B cell (primary cell): Measurements from ENCODE around the gene UBA5. TPM values are rescaled to one million over a fixed set of nuclear protein-coding genes. Genes with fewer than 3 reads are reported as not detected.

ENCODE experiments used
- ATAC-seq: fragments of 200-7000 bp; cut with Tn5 transposase; one replicate; pipeline ENCODE4 v1.10.0; 2021; ENCODE audit warnings: low read depth, mild to moderate bottlenecking, moderate number of reproducible peaks, moderate library complexity
- CTCF ChIA-PET: fragments of 350-600 bp; sonication (Branson Sonifier 250); formaldehyde crosslinking; loops from one replicate; lab custom pipeline; 2021; ENCODE audit warnings: antibody characterized with exemption, inconsistent platforms; lab: Charles Lee
- POLR2A ChIA-PET: fragments of 350-600 bp; sonication (Branson Sonifier 250); formaldehyde crosslinking; loops from one replicate; lab custom pipeline; 2021; ENCODE audit warnings: antibody characterized with exemption; lab: Charles Lee
- DNase-seq: peaks from one replicate; pipeline ENCODE4 v3.0.0; 2013
- H2AFZ ChIP-seq: 2 replicates; pipeline ENCODE4 v1.6.1; 2012; ENCODE audit warnings: mild to moderate bottlenecking, low read depth, low read length; ENCODE audit not compliant: insufficient read depth, poor library complexity, severe bottlenecking
- H3K27ac ChIP-seq, 2 donors: 1 replicate in 1 of 2; 2 replicates in 1 of 2; pipeline ENCODE4 v1.5.1; 2012 to 2013; ENCODE audit warnings: low read length in 2 of 2, mild to moderate bottlenecking in 2 of 2, moderate library complexity in 1 of 2
- H3K27me3 ChIP-seq, 4 experiments: fragments of 200-600 bp in 1 of 4; sonication (generic) in 1 of 4; replicated peaks in 1 of 4; 1 replicate in 2 of 4; 2 replicates in 2 of 4; pipeline versions ENCODE4 v1.6.1 to v1.7.0; 2013 to 2016; ENCODE audit warnings: low read length in 3 of 4, mild to moderate bottlenecking in 2 of 4, mixed read lengths in 1 of 4, moderate library complexity in 1 of 4; ENCODE audit not compliant: insufficient read depth in 4 of 4, control insufficient read depth in 3 of 4; ENCODE audit errors: control extremely low read depth in 1 of 4
- H3K36me3 ChIP-seq, 2 experiments: replicated peaks in 1 of 2; 1 replicate in 1 of 2; 2 replicates in 1 of 2; pipeline versions ENCODE4 v1.6.1 to v1.7.1; 2013; ENCODE audit warnings: low read length in 1 of 2; ENCODE audit not compliant: insufficient read depth in 2 of 2, control insufficient read depth in 1 of 2; ENCODE audit errors: control extremely low read depth in 1 of 2, extremely low read depth in 1 of 2
- H3K4me1 ChIP-seq, 2 donors: fragments of 200-600 bp in 1 of 2; sonication (generic) in 1 of 2; 1 replicate in 1 of 2; 2 replicates in 1 of 2; pipeline versions ENCODE4 v1.5.1 to v1.6.1; 2013 to 2017; ENCODE audit warnings: low read length in 2 of 2; ENCODE audit not compliant: control insufficient read depth in 2 of 2, insufficient read depth in 2 of 2
- H3K4me2 ChIP-seq: replicated peaks from 2 replicates; pipeline ENCODE3; 2012; ENCODE audit warnings: mild to moderate bottlenecking, low read depth, low read length; ENCODE audit not compliant: poor library complexity, severe bottlenecking
- H3K4me3 ChIP-seq, 5 experiments: fragments of 200-600 bp in 1 of 5; sonication (generic) in 1 of 5; 1 replicate in 3 of 5; 2 replicates in 2 of 5; pipeline versions ENCODE4 v1.5.1 to v1.7.0; 2011 to 2016; ENCODE audit warnings: low read length in 4 of 5, mild to moderate bottlenecking in 4 of 5, low read depth in 2 of 5, control low read depth in 1 of 5, moderate library complexity in 1 of 5; ENCODE audit not compliant: insufficient read depth in 1 of 5; ENCODE audit errors: control extremely low read depth in 1 of 5, extremely low read depth in 1 of 5
- H3K79me2 ChIP-seq: fragments of 200-600 bp; sonication (generic); one replicate; pipeline ENCODE4 v1.6.0; 2016; ENCODE audit warnings: low read length; ENCODE audit not compliant: control insufficient read depth, insufficient read depth
- H3K9ac ChIP-seq: fragments of 200-600 bp; sonication (generic); 2 replicates; pipeline ENCODE4 v1.6.1; 2017; ENCODE audit warnings: mild to moderate bottlenecking, low read length, moderate library complexity
- H3K9me3 ChIP-seq, 3 donors: one replicate each; pipeline versions ENCODE4 v1.6.1 to v1.7.1; 2013; ENCODE audit warnings: low read length in 2 of 3; ENCODE audit not compliant: control insufficient read depth in 2 of 3, insufficient read depth in 1 of 3; ENCODE audit errors: control extremely low read depth in 1 of 3
- H4K20me1 ChIP-seq: 2 replicates; pipeline ENCODE4 v1.6.0; 2012; ENCODE audit warnings: mild to moderate bottlenecking, low read length; ENCODE audit not compliant: insufficient read depth, control insufficient read depth, poor library complexity, severe bottlenecking
- H3K27ac Mint-ChIP-seq: one replicate; pipeline ENCODE4 v1.8.0; 2021; ENCODE audit warnings: mixed read lengths
- H3K27me3 Mint-ChIP-seq: one replicate; pipeline ENCODE4 v1.8.0; 2021; ENCODE audit warnings: mixed read lengths
- H3K4me1 Mint-ChIP-seq: one replicate; pipeline ENCODE4 v1.8.0; 2021; ENCODE audit warnings: mixed read lengths
- H3K4me3 Mint-ChIP-seq: one replicate; pipeline ENCODE4 v1.8.0; 2021; ENCODE audit warnings: mixed read lengths
- H3K9me3 Mint-ChIP-seq: one replicate; pipeline ENCODE4 v1.8.0; 2022; ENCODE audit warnings: mixed read lengths; ENCODE audit not compliant: insufficient read depth
- EZH2 ChIP-seq: IDR thresholded peaks from 2 replicates; pipeline ENCODE4 v1.6.1; 2012; ENCODE audit warnings: borderline replicate concordance, low read depth, mild to moderate bottlenecking, moderate library complexity, low read length; ENCODE audit not compliant: insufficient read depth, poor library complexity, severe bottlenecking
- WGBS: methylation state at CpG from one replicate; pipeline ENCODE4 v1.1.5; 2013; ENCODE audit warnings: missing lambda C conversion rate; ENCODE audit not compliant: insufficient coverage; 5-methylcytosine and 5-hydroxymethylcytosine counted together
- intact Hi-C: fragments of 100-400 bp; cut with micrococcal nuclease; formaldehyde crosslinking; loops from one replicate; pipeline ENCODE4 v1.10.0; 2022
- polyA plus RNA-seq: library from polyadenylated mRNA; depleted of rRNA; stranded (reverse); fragments of >200 nt; gene quantifications from 2 replicates; pipeline ENCODE4 v1.2.3, GENCODE V29; 2012
- total RNA-seq, 2 donors: library from RNA; stranded (reverse); fragments of 120-200 nt in 1 of 2; gene quantifications; 1 replicate in 1 of 2; 2 replicates in 1 of 2; pipeline versions ENCODE4 v1.2.3 to v1.2.4, GENCODE V29; 2013 to 2022
- TF ChIP-seq, protein P1 (sequence below): fragments of 200-600 bp; IDR thresholded peaks from one replicate; pipeline ENCODE4 v1.8.0; 2022; ENCODE audit warnings: antibody characterized with exemption, mild to moderate bottlenecking

UBA5 gene
- total and polyA plus RNA-seq, 2 donors (not counting 1 experiment from before 2014, with no cell fraction given) = 17.4 to 41.0 TPM

DNA sequence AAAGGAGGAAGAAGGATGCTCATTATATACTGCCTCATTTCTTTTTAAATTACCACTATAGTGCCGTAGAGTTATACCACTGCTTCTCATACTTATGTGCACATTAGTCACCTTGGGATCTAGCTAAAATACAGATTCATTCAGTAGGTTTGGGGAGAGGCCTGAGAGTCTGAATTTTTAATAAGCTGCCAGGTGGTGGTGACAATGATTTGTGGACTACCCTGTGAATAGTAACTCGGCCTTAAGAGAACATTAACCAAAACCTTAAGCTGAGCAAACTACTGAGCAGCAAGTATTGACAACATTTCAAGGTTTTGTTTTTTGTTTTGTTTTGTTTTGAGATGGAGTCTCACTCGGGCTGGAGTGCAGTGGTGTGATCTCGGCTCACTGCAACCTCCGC lies 19.8 kb downstream of the UBA5 start:
- no peaks in the 10 kb centered on the region for H3K9me3 ChIP-seq
- H2AFZ ChIP-seq = no peak overlapping the region
- Mint-ChIP-seq H3K9me3 (no peaks in the 10 kb centered on the region), H3K4me1 (no peaks in the 10 kb centered on the region), H3K27ac (no peak overlapping the region), H3K4me3 (no peak overlapping the region), H3K27me3 (no peaks in the 10 kb centered on the region)
- no peak overlapping the region for H3K27ac ChIP-seq
- ATAC-seq (no peak), DNase-seq (no peak)
- no peaks in the 10 kb centered on the region for H4K20me1 ChIP-seq
- intact Hi-C loops = no loop called here
- TF ChIP-seq EZH2 = no peak
- TF ChIP-seq, protein P1, sequence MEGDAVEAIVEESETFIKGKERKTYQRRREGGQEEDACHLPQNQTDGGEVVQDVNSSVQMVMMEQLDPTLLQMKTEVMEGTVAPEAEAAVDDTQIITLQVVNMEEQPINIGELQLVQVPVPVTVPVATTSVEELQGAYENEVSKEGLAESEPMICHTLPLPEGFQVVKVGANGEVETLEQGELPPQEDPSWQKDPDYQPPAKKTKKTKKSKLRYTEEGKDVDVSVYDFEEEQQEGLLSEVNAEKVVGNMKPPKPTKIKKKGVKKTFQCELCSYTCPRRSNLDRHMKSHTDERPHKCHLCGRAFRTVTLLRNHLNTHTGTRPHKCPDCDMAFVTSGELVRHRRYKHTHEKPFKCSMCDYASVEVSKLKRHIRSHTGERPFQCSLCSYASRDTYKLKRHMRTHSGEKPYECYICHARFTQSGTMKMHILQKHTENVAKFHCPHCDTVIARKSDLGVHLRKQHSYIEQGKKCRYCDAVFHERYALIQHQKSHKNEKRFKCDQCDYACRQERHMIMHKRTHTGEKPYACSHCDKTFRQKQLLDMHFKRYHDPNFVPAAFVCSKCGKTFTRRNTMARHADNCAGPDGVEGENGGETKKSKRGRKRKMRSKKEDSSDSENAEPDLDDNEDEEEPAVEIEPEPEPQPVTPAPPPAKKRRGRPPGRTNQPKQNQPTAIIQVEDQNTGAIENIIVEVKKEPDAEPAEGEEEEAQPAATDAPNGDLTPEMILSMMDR = no peak
- H3K36me3 ChIP-seq = peaks cover 5 to 34% of the 10 kb centered on the region in 2 experiments
- WGBS = 97% methylated on average over 3 of the region's 5 CpGs
- H3K4me2 ChIP-seq = no peak overlapping the region
- H3K79me2 ChIP-seq = no peaks in the 10 kb centered on the region
- no peaks in the 10 kb centered on the region for H3K27me3 ChIP-seq
- no peak overlapping the region for H3K9ac ChIP-seq
- POLR2A ChIA-PET = no interaction called here
- CTCF ChIA-PET = interaction anchor here (1.1 kb wide), 1 partner anchor 37 kb away, joined by 5 read pairs; no protein-coding TSS in a partner anchor
- H3K4me3 ChIP-seq = no peak overlapping the region
- H3K4me1 ChIP-seq = no peaks in the 10 kb centered on the region

DNA sequence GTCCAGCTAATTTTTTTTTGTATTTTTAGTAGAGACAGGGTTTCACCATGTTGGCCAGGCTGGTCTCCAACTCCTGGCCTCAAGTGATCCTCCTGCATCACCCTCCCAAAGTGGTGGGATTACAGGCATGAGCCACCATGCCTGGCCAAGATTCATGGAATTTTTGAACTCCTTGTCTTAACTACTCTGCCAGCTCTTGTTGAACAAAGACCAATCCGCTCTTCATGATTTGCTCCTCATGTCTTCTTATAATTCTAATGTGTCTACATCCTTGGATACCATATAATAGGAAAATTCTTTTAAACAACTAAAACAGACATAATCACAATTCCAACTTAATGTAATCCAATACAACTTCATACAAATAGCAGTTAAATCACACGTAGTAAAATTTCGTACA lies 21.3 kb downstream of the UBA5 start:
- Mint-ChIP-seq H3K27me3 (no peaks in the 10 kb centered on the region), H3K9me3 (no peaks in the 10 kb centered on the region), H3K4me1 (no peaks in the 10 kb centered on the region), H3K4me3 (no peak overlapping the region), H3K27ac (no peak overlapping the region)
- H3K4me2 ChIP-seq = no peak overlapping the region
- no peak overlapping the region for H3K4me3 ChIP-seq
- peaks cover 4 to 32% of the 10 kb centered on the region in 2 experiments for H3K36me3 ChIP-seq
- H4K20me1 ChIP-seq = no peaks in the 10 kb centered on the region
- no peak overlapping the region for H3K9ac ChIP-seq
- no peaks in the 10 kb centered on the region for H3K4me1 ChIP-seq
- no peak overlapping the region for H2AFZ ChIP-seq
- DNase-seq (no peak), ATAC-seq (no peak)
- no peaks in the 10 kb centered on the region for H3K27me3 ChIP-seq
- ChIA-PET CTCF (no interaction called here), POLR2A (no interaction called here)
- intact Hi-C loops = no loop called here
- no peaks in the 10 kb centered on the region for H3K79me2 ChIP-seq
- WGBS = no CpG with 5 or more reads among the region's 3 CpGs
- no peak for TF ChIP-seq EZH2
- TF ChIP-seq, protein P1 = no peak
- no peaks in the 10 kb centered on the region for H3K9me3 ChIP-seq
- H3K27ac ChIP-seq = no peak overlapping the region
